ENCODE results near the gene SCFD1. TPM values are rescaled to one million over a fixed set of nuclear protein-coding genes. Genes with fewer than 3 reads are reported as not detected.

SCFD1 gene
- total RNA-seq, 2 donors from 2014 or later: 46.8 to 58.3 TPM

DNA sequence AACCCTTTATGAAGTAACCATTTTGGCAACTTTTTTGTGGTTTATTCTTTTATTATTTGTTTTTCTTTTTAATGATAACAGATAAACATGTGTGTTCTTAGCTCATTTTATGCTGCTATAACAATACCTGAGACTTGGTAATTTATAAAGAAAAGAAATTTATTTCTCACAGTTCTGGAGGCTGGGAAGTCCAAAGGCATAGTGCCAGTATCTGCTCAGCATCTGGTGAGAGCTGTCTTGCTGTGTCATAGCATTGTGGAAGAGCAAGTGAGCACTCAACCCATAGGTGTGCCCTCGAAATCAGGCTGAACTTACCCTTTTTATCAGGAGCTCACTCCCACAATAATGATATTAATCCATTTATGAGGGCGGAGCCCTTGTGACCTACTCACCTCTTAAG lies 8.0 kb upstream of the SCFD1 start:
- Histone ChIP-seq H3K27me3 (replicated peaks; ENCODE audit: insufficient read depth) (no peaks in the 10 kb centered on the region), H3K9me3 (no peaks in the 10 kb centered on the region), H3K4me1 (ENCODE audit: control insufficient read depth in 1 of 2, low read depth in 2 of 2) (peaks cover 0 to 7% of the 10 kb centered on the region in 2 donors), H3K36me3 (no peaks in the 10 kb centered on the region), H3K27ac (no peak overlapping the region), H3K4me3 (no peak overlapping the region)
- no peak for ATAC-seq (ENCODE audit: insufficient number of reproducible peaks, low FRiP score, low read depth)
- DNase-seq (ENCODE audit: low spot score): no peak
- TF ChIP-seq, protein P1, sequence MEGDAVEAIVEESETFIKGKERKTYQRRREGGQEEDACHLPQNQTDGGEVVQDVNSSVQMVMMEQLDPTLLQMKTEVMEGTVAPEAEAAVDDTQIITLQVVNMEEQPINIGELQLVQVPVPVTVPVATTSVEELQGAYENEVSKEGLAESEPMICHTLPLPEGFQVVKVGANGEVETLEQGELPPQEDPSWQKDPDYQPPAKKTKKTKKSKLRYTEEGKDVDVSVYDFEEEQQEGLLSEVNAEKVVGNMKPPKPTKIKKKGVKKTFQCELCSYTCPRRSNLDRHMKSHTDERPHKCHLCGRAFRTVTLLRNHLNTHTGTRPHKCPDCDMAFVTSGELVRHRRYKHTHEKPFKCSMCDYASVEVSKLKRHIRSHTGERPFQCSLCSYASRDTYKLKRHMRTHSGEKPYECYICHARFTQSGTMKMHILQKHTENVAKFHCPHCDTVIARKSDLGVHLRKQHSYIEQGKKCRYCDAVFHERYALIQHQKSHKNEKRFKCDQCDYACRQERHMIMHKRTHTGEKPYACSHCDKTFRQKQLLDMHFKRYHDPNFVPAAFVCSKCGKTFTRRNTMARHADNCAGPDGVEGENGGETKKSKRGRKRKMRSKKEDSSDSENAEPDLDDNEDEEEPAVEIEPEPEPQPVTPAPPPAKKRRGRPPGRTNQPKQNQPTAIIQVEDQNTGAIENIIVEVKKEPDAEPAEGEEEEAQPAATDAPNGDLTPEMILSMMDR (IDR thresholded peaks at IDR 0.05): no peak

DNA sequence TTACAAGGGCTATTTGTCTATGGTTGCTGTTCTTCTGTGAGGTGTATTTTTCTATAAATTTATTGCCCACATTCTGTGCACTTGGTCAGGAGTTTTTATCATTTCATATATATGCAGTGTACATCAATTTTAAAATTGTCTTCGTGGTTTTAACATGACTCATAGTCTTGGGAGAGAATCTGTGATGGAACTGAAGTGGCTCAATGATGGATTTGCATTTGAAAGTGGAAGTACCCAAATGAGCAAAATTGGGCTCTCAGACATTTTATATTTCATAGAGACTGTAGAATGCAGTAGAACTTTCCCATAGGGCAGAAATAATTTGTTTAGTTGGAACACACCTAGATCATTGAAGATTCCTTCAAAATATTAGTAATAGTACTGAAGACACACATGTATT lies 1.9 kb upstream of the SCFD1 start:
- TF ChIP-seq, protein P1 (IDR thresholded peaks at IDR 0.05): no peak

DNA sequence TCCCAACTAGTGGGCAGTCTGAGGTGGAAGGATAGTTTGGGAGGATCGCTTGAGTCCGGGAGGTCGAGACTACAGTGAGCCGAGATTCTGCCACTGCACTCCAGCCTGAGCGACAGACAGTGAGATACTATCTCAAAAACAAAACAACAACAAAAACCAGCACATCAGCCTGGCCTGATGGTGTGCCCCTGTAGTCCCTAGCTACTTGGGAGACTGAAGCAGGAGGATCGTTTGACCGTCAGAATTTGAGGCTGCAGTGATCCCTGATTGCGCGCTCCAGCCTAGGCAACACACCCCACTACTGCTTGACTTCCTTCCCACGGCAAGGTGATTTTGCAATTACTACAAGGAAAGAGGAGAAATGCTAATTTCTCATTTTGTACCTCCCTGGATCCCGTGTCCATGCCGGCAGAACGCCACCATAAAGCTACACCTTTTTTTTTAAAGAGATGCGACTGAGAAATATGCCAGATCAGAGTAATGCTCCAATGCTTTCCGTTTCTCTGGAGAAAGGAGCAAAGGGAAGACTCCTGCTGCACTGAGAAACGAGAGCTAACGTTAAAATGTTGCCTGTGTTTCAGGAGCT lies 672 bp upstream of the SCFD1 start:
- TF ChIP-seq, protein P1 (IDR thresholded peaks at IDR 0.05): no peak
- H3K4me3 ChIP-seq: peak overlapping the region; percentile 99
- no peaks in the 10 kb centered on the region for H3K27me3 ChIP-seq (replicated peaks; ENCODE audit: insufficient read depth)
- ATAC-seq (ENCODE audit: insufficient number of reproducible peaks, low FRiP score, low read depth): peak; percentile 31
- H3K36me3 ChIP-seq: no peaks in the 10 kb centered on the region
- no peaks in the 10 kb centered on the region for H3K9me3 ChIP-seq
- peaks cover 16 to 28% of the 10 kb centered on the region in 2 donors for H3K4me1 ChIP-seq (ENCODE audit: control insufficient read depth in 1 of 2, low read depth in 2 of 2)
- peak overlapping the region; percentile 50 to 86 for H3K27ac ChIP-seq
- DNase-seq (ENCODE audit: low spot score): no peak

More for the DNA sequence above, 1.9 kb upstream of the SCFD1 start:
- Histone ChIP-seq H3K27me3 (replicated peaks; ENCODE audit: insufficient read depth) (no peaks in the 10 kb centered on the region), H3K27ac (no peak overlapping the region), H3K9me3 (no peaks in the 10 kb centered on the region), H3K4me1 (ENCODE audit: control insufficient read depth in 1 of 2, low read depth in 2 of 2) (peaks cover 16 to 20% of the 10 kb centered on the region in 2 donors), H3K36me3 (no peaks in the 10 kb centered on the region), H3K4me3 (no peak overlapping the region)
- ATAC-seq (ENCODE audit: insufficient number of reproducible peaks, low FRiP score, low read depth) (no peak), DNase-seq (ENCODE audit: low spot score) (no peak)

DNA sequence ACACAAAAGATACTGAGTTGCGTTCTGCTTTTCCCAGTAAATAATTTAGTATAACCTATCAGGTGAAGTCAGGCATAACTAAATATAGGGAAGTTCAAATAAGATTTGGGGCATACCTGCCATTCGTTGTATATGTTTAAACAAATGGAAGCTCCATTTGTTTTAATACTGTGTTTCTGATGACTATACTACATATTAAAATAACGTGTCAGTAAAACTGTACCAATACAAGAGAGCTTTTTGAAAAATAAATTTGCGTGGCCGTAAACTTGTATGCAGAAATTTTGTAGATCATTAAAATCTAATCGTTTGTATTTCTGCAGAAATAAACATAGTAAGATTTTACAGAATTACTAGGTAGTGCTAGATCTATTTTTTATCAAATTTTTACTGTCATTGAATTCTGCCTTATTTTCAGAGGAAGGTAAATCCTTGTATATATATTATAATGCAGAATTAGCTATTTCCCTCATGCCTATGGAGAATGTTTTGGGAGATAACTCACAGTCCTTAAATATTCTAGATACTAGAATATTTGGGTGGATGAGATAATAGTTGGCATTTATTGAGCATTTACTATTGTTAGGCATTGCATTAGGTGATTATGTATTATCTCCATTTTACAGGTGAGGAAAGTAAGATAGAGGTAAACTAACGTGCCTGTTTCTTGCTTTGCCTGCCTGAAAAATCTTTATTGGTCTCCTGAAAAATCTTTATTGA lies 1.5 kb downstream of the SCFD1 start:
- Histone ChIP-seq H3K9me3 (no peaks in the 10 kb centered on the region), H3K27me3 (replicated peaks; ENCODE audit: insufficient read depth) (no peaks in the 10 kb centered on the region), H3K36me3 (no peaks in the 10 kb centered on the region), H3K4me1 (ENCODE audit: control insufficient read depth in 1 of 2, low read depth in 2 of 2) (peaks cover 16 to 31% of the 10 kb centered on the region in 2 donors), H3K4me3 (peak overlapping the region; percentile 99), H3K27ac (no peak overlapping the region)
- ATAC-seq (ENCODE audit: insufficient number of reproducible peaks, low FRiP score, low read depth) (no peak), DNase-seq (ENCODE audit: low spot score) (no peak)
- TF ChIP-seq, protein P1 (IDR thresholded peaks at IDR 0.05): no peak

DNA sequence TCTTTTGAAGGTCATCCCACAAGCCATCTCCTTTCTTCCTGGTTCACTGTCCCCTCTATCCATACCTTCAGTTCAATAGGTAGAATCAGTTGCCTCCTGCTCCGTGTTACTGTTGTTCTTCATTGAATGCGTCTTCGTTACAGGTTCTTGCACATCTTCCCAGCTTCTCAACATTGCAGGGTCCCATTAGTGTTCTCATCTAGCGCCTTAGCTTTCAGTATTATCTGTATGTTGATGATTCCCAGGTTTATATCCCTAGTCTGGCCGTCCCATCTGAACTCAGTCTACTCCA lies 2.0 kb downstream of the SCFD1 start:
- peak overlapping the region; percentile 23 for H3K4me3 ChIP-seq
- DNase-seq (ENCODE audit: low spot score) (no peak), ATAC-seq (ENCODE audit: insufficient number of reproducible peaks, low FRiP score, low read depth) (no peak)
- H3K36me3 ChIP-seq: no peaks in the 10 kb centered on the region
- H3K27ac ChIP-seq: no peak overlapping the region
- no peaks in the 10 kb centered on the region for H3K27me3 ChIP-seq (replicated peaks; ENCODE audit: insufficient read depth)
- TF ChIP-seq, protein P1 (IDR thresholded peaks at IDR 0.05): no peak
- H3K4me1 ChIP-seq (ENCODE audit: control insufficient read depth in 1 of 2, low read depth in 2 of 2): peaks cover 16 to 31% of the 10 kb centered on the region in 2 donors
- H3K9me3 ChIP-seq: no peaks in the 10 kb centered on the region

Measured in thoracic aorta (tissue), 2 donors.